Fibroblast of pulmonary artery (primary cell): ENCODE results near the gene MACROD2.
"Not testable (repeated sequence)": the region's sequence is repeated elsewhere in the genome, so short reads cannot be mapped to it uniquely, and the experiment has no call there.

Experiments
- DNase-seq: peaks from one replicate; pipeline ENCODE4 v3.0.0-alpha.2; 2010; ENCODE audit warnings: low read depth
- H3K4me3 ChIP-seq: replicated peaks from 2 replicates; pipeline ENCODE4 v1.5.1; 2011; ENCODE audit warnings: low read depth, mild to moderate bottlenecking, control low read depth, low read length, moderate library complexity
- CTCF ChIP-seq: IDR thresholded peaks from 2 replicates; pipeline ENCODE4 v1.5.1; 2011; ENCODE audit warnings: mild to moderate bottlenecking, control low read depth, low read length, inconsistent platforms; ENCODE audit errors: missing control alignments

The MACROD2 gene

GRCh38 chr20:14924433-14924832 is 929.1 kb downstream of the MACROD2 start:
- no peak for DNase-seq
- no peak overlapping the region for H3K4me3 ChIP-seq
- TF ChIP-seq CTCF = no peak

GRCh38 chr20:14925300-14925699 is 930.0 kb downstream of the MACROD2 start:
- H3K4me3 ChIP-seq = no peak overlapping the region
- DNase-seq = peak; percentile 33
- no peak for TF ChIP-seq CTCF

- not testable (repeated sequence) for DNase-seq, H3K4me3 ChIP-seq
Measured at GRCh38 chr20:14926436-14926835, 931.1 kb downstream of the MACROD2 start.

- no peak for DNase-seq
- TF ChIP-seq CTCF = no peak
Measured at GRCh38 chr20:14928083-14928482, 932.8 kb downstream of the MACROD2 start.

GRCh38 chr20:14929388-14929787 is 934.1 kb downstream of the MACROD2 start:
- no peak overlapping the region for H3K4me3 ChIP-seq
- TF ChIP-seq CTCF = no peak
- DNase-seq = no peak

More at GRCh38 chr20:14928083-14928482, 932.8 kb downstream of the MACROD2 start:
- no peak overlapping the region for H3K4me3 ChIP-seq

- no peak overlapping the region for H3K4me3 ChIP-seq
- TF ChIP-seq CTCF = no peak
- no peak for DNase-seq
Measured at GRCh38 chr20:14932040-14932439, 936.7 kb downstream of the MACROD2 start.

GRCh38 chr20:14935285-14935684 is 940.0 kb downstream of the MACROD2 start:
- TF ChIP-seq CTCF = no peak
- DNase-seq = no peak
- H3K4me3 ChIP-seq = no peak overlapping the region
